GM12865 (cell line): ENCODE measurements around the gene HELT.
"Not testable (repeated sequence)": the region's sequence is repeated elsewhere in the genome, so short reads cannot be mapped to it uniquely, and the experiment has no call there.

Source experiments
- DNase-seq: peaks from one replicate; pipeline ENCODE4 v3.0.0; 2010; ENCODE audit warnings: low read depth
- H3K4me3 ChIP-seq: 2 replicates; pipeline ENCODE4 v1.5.1; 2011; ENCODE audit warnings: mild to moderate bottlenecking, low read depth, low read length, control low read depth
- CTCF ChIP-seq: IDR thresholded peaks from 2 replicates; pipeline ENCODE4 v1.5.1; 2011; ENCODE audit warnings: low read length, control low read depth, low read depth, inconsistent platforms; ENCODE audit not compliant: insufficient read depth; ENCODE audit errors: missing control alignments

The HELT gene

GRCh38 chr4:185017964-185018772 lies at the start of gene HELT:
Gene HELT (plus strand): TSS chr4:185018490. CDS start chr4:185018929, 439 bp downstream.
- no peak within 1 kb of the TSS for H3K4me3 ChIP-seq
- DNase-seq, result no peak
- TF ChIP-seq CTCF, result no peak

GRCh38 chr4:184968784-184969201 lies 49.5 kb upstream of the HELT start:
- no peak overlapping the region for H3K4me3 ChIP-seq
- TF ChIP-seq CTCF, result no peak
- no peak for DNase-seq

- no peak for DNase-seq
- H3K4me3 ChIP-seq, result no peak overlapping the region
- no peak for TF ChIP-seq CTCF
These were observed 48.7 kb upstream of the HELT start for GRCh38 chr4:184969610-184970009.

- no peak overlapping the region for H3K4me3 ChIP-seq
- TF ChIP-seq CTCF, result no peak
- DNase-seq, result no peak
These were observed 45.3 kb upstream of the HELT start for GRCh38 chr4:184972991-184973390.

GRCh38 chr4:184976348-184976747 lies 41.9 kb upstream of the HELT start:
- not testable (repeated sequence) for DNase-seq, H3K4me3 ChIP-seq

GRCh38 chr4:184977747-184978146 lies 40.5 kb upstream of the HELT start:
- TF ChIP-seq CTCF, result no peak
- no peak for DNase-seq
- no peak overlapping the region for H3K4me3 ChIP-seq

GRCh38 chr4:184978211-184978610 lies 40.1 kb upstream of the HELT start:
- H3K4me3 ChIP-seq, result no peak overlapping the region
- DNase-seq, result no peak
- TF ChIP-seq CTCF, result no peak
